HUDEP-2 (cell line): ENCODE measurements around the gene KRT28.
A peak's percentile ranks its signal among the peaks of the same experiment; 100 is the strongest.
"Not testable (repeated sequence)": the region's sequence is repeated elsewhere in the genome, so short reads cannot be mapped to it uniquely, and the experiment has no call there.

ENCODE experiments used
- DNase-seq, 76 experiments: peaks; one replicate each; lab custom pipeline; 2025; ENCODE audit not compliant: unreplicated experiment in 76 of 76; lab: John Stamatoyannopoulos, UW

Gene KRT28

DNA sequence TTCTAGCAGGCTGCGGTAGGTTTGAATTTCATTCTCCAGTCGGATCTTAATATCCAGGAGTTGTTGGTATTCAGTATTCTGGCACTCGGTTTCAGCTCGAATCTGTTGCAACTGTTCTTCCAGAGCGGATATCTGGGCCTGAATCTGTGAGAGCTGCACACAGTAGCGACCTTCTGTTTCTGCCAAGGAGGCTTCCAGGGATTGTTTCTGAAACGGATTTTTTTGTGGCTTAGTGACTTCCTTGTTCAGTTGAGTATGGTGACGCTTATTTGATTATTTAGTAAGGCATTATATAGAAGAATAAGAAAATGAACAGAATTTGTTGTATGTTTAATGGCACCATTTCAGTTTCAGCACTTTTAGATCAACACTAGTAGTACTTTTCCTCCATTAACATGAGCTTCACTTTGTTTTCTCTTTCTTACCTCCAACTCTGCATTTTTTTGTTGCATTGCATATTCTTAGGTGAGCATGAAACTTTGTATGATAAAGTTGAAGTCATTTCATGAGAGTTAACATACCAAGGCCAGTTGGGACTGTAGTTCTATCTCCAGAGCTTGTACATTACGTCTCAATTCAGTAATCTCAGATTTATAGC lies 19.9 kb upstream of the KRT28 start:
- DNase-seq = peak in 1 of 76 experiments; percentile 12

DNA sequence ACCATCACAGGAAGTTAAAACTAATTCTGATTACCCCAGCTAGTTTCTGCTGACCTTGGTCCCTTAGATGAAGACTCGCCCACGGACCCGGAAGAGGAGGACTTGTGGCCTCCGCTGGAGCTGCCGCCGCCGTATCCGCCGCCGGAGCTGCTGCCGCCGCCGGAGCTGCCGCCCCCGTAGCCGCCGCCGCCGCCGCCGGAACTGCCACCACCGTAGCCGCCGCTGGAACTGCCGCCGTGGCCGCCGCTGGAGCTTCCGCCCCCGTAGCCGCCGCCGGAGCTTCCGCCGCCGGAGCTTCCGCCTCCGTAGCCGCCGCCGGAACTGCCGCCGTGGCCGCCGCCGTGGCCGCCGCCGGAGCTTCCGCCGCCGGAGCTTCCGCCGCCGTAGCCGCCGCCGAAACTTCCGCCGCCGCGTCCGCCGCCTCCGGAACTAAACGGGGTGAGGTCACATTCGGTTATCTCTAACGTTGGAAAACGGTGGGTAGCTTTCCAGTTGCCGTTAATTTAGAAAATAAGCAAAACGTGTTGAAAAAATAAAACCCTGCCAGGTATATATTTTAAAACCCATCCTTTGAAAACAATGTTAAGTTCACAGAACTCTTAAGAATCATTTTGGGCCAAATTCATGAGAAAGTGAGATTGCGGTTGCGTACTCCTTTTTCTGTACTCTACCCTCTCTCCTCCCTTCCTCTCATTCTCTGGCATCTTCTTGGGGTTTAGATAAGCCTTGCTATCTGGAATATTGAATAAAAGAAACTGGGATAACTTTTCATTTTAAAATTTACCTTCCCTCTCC lies 19.2 kb upstream of the KRT28 start:
- DNase-seq = peak in 71 of 76 experiments; percentile 5 to 84 (median 66)

DNA sequence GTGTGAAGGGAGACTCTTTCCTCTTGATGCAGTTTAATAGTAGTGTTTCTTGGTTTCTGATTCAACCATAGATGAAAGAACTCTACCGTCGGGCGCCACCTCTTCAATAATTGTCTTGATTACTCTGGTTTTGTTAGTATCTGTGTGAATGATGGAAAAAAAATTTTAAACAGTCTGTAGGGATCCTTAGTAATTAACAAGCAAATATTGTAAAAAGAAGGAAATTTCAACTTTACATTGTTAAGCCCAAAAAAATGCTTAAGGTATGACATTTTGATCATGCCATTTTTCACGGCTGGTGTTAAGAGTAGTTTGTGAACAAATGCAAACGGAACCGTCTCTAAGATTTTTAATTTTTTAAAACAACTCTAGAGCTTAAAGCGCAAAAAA lies 18.6 kb upstream of the KRT28 start:
- DNase-seq = no peak

DNA sequence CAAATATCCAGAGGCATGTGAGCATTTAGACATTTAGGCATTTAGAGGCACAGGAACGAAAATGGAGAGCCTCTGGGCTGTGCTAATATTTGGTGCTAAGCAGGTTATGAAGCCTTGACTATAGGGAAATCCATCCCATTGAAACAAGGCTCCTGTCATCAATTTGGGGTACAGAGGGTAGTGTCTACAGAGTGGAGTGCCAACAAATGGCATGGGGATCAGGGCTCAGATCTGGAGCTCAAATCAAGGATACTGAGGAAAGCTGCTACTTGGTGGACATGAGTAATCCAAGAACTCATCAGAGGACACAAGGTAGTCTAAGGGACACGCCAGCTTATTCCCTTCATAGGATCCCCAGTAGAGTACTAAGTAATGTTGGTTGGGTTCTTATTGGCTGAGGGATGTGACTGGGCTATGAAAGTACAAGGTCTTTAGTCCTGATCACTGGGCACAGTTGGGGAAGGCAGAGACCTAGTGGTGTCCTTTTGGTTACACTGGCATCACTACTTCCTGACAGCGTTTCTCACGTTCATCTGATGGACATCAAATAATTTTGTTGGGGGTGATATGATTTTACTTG lies 17.4 kb upstream of the KRT28 start:
- DNase-seq = no peak

DNA sequence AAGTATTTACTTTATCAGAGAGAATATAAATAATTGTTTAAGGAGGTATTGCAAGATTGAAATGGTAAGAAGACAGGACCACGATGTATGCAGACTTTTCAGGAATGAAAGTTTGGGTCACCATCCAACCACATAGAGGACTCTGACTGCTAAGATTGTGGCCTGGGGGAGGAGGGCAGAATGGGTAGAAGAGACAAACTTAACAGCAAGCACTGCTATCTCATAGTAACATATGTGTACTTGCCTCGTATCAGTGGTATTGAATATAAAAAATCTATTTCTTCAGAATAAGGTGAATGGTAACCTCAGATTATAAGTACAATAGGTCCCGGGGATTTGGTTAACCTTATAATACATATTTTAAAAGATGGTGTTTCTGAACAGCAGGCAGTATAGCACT lies 16.8 kb upstream of the KRT28 start:
- peak in 2 of 76 experiments; percentile 11 to 14 for DNase-seq

DNA sequence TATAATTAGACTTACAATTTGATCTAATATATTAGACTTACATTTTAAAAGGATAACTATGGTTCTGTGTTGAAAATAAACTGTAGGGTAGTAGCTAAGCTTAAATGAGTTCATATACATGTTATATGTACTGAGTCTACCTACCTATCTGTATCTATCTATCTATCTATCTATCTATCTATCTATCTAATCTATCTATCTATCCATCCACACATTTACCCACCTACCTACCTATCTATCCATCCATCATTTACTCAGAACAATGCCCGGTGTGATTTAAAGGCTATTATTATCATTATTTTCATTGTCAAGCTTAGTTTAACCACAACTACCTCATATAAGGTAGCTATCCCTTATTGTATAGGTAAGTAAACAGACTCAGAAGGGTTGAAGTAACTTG lies 15.6 kb upstream of the KRT28 start:
- DNase-seq = no peak

DNA sequence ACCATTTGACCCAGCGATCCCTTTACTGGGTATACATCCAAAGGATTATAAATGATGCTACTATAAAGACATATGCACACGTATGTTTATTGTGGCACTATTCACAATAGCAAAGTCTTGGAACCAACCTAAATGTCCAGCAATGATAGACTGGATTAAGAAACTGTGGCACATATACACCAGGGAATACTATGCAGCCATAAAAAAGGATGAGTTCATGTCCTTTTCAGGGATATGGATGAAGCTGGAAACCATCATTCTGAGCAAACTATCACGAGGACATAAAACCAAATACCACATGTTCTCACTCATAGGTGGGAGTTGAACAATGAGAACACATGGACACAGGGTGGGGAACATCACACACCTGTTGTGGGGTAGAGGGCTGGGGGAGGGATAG lies 14.9 kb upstream of the KRT28 start:
- not testable (repeated sequence) for DNase-seq

DNA sequence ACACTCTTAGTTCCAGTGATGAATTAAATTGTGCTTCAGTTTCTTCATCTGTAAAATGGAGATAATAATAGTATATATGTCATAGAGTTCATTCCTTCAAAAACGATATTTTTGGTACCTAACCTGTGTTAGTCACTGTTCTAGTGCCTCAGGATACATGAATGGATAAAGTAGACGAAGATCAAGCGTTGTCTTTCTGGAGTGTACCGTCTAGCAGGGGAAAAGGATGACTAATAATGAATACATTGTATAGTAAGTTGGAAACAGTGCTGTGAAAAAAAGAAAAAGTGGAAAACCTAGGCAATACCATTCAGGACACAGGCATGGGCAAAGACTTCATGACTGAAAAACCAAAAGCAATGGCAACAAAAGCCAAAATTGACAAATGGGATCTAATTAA lies 14.0 kb upstream of the KRT28 start:
- DNase-seq = no peak

DNA sequence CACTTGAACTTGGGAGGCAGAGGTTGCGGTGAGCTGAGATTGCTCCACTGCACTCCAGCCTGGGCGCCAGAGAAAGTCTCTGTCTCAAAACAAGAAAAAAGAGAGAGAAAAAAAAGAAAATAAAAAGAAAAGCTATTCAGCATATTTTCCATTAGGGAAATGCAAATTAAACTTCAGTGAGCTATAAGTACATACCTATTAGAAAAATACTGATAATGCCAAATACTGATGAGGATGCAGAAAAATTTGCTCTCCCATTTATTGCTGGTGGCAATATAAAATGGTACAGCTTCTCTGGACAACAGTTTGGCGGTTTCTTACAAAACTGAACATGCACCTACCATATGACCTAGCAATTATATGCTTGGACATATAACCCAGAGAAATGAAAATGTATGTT lies 12.9 kb upstream of the KRT28 start:
- DNase-seq = no peak

DNA sequence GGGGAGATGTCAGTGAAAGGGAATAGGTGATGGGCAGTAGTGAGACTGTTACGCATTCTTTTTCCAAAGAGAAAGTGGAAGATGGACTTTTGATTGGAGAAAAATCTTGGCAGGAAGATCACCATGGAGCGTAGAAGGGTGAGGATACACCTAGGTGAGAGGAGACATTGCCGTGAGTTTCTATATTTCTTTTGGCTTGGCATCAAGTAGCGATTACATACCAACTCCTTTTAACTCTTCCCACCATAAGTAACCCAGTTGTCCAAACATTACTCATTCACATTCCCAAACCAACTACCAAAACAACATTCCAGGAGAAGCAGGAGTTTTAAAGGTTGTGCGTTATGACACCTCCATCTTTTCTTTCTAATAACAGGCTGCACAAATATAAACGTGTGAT lies 10.7 kb upstream of the KRT28 start:
- DNase-seq = no peak

DNA sequence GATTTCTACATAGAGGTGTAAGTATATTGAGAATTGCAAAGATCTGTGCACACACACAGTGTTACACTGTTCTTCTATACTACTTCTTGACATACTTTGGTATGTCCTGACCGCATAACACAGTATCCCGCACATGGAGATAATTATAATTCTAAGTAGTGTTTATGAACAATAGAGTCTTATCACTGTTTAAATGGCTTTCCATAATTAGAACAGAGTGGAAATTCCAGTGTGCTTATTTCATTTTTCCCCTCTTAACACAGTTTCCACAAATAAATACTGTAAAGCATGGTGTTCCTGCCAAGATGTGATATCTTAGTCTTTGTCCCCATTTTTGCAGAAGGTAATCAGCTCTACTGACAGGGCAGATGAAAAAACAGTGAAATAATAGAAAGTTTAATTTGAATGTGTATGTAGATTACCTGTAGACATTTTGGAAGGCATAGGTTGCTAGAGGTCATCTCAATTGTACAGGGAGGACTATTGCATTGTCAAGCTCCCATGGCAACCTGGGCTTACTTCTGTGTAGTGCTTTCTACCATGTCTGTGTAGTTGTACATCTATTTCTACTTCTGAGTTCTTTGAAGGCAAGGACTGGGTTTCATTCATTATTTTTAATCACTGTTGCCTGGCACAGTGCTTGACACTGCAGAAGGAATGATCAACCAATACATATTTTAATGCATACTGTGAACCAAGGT lies 10.1 kb upstream of the KRT28 start:
- DNase-seq = no peak

DNA sequence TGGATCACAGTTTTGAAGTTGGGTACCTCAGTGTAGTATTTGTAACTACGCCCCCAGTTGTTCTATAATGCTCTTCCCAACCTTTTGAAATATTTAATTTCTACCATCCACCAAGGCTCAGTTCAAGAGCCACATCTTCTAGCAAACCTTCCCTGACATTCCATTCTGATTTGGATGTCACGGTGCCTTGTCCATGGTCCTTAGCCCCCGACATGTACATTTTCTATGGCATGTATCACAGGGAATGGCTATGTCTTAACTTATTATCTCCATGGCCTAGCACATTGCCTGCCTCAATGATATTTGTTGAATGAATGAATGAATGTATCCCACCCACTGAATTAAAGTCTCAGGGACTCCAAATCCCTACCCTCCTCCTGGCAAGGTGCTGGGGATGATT lies 6.4 kb upstream of the KRT28 start:
- no peak for DNase-seq

DNA sequence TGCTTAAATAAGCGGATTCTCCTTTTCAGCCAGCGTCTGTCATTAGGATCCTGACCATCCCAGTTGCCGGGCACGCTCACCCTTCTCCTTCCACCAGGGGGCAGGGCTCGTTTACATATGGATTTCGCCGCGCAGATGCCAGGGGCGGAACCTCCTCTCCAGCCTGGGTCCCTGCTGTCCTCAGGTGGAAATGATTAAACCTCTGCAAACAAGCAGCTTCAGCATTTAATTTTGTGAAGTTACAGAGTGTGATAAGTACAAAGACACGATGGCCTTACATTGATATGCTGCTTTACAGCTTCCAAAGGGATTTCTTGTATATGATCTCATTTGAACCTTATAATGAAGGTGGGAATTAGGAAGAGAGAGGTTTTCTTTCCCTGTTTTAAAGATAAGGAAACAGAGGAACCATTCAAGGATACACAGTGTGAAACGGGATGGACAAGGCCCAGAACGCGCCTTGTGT lies 3.9 kb upstream of the KRT28 start:
- peak in 58 of 76 experiments; percentile 4 to 78 (median 45) for DNase-seq

DNA sequence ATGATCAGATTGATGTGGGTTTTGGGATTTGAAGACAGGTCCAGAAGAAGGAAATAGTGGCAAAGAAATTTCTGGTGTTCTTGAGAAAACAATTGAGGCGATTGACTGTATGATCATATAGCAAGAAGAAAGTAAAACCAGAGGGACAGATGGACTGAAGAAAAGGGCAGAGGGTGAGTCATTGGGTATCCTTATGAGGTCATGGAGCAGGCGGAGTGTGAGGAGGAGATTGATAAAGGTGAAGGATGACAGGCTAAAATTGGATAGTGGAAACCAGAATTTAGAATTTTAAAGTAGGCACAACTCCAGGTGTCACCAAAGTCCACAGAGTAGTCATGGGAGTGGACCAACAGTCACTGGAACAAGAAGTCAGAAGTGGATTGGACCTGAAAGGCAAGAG lies 1.4 kb upstream of the KRT28 start:
- DNase-seq = no peak

DNA sequence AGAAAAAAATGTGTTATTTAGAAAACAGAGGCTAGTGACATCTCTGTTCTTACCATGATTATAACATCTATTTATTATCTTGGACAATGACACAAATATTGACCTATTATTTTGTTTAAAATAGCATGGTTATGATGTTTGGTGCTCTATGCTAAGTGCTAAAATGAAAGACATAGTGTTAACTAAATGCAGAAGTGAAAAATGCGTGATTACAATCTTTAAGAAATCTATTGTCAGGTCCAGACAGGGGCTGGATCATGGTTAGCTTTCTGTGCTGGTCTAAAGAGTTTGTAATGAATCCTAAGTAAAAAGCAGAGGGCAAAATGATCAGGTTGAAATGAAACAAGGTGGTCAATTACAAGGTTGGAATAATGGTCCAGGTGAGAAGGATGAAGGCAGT lies 622 bp upstream of the KRT28 start:
- DNase-seq = no peak

DNA sequence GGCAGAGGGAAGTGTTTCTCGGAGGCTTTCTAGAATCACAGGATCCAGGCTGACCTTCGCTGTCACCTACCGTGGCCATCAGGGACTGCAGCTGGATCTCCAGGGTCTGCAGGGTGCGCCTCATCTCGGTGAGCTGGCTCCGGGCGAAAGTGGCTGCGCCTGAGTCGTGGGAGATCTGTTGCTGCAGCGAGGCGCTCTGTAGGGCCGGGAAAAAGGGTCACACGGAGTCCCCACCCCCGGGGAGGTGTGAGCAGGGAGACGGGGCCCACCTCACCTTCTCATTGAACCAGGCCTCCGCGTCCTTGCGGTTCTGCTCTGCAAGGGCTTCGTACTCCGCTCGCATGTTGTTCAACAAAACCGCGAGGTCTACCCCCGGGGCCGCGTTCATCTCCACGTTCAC lies 2.9 kb downstream of the KRT28 start:
- DNase-seq = no peak

DNA sequence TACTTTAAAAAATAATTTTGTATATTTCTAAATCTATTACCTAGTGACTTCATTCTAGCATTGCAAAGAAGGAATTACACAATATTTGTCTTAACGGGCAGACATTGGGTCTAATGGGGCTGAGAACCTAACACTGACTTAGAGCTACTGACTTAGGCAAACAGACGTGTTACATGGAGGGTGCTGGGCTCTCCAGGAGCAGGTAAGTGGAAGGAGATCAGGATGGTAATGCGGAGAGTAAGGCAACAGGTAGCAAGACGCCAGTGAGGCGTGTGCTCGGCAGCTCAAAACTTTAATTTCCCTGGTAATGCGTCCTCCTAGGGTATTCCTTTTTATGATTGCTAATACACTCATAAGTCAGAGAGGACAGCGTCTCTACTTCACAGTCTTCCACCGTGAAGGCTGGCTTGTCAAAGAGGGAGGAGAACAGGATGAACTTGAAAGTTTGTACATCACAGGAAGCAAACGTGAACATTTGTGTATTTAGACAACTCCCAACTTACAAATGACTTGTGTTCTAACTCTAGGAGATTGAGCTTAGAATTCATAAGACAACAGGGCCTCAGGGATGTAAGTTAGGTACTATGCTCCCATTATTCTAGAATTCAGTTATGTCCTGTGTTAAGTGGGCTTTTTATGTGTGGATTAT lies 4.6 kb downstream of the KRT28 start:
- DNase-seq = no peak

DNA sequence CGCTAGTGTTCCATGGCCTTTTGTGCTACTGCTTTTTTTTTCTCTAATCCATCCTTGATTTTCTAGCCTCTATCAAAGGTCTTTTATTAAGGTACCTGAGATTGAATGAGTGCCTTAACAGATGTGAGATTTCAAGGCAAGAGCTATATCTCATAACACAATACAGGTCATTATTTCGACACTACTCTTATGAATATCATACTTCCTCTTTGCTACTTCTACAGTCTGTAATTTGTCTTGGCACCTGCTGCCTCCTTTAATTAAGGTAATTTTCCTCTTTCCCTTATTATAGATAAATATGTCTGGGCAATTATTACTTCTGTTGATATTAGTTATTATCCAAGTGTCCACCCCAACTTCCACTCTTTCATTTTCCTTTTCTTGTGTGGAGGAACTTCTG lies 5.3 kb downstream of the KRT28 start:
- no peak for DNase-seq

DNA sequence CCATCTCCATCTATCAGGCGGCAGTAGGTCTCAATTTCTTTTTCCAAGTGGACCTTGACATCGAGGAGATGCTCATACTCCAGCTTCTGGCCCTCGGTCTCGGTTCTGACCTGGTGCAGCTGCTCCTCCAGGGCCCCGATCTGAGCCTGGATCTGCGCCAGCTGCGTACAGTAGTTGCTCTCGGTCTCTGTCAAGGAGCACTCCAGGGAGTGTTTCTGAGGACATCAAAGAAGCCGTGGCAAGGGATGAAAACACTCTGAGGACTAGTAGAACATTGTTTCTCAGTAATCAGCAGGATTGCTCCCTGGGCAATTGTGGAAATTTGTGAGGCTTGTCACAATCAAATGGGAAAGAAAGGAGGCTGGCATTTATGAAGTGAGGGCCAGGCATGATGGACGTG lies 5.9 kb downstream of the KRT28 start:
- DNase-seq = no peak

DNA sequence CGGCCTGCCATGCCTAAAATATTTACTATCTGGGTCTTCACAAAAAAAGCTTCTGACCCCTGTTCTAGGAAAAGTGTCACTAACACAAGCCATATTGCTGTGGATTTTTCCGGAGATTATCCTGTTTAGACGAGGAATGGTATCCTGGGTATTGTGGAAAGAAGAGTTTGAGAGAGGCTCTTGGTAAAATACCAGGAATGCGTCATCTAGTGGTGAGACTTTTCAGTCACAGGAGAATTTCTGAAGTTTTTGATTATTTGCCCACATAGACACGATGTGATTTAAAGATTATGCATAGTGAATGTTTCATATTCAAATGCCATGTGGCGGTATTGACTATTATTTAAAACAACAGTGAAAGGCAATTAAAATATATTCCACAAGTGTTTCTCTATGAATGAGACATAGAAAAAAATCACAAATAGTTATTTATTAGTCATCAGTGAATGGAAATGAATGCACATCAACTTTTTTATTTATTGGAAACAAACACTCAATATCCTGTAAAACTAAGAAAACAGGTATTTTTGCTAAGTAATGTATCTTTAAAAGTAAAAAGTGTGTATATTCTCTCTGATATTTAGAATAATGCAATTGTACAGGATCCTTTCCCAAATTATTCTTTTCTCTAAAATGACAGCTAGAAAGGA lies 7.8 kb downstream of the KRT28 start:
- DNase-seq = peak in 4 of 76 experiments; percentile 2 to 9 (median 4)
